Measurements from ENCODE around the gene POLR1A. TPM values are rescaled to one million over a fixed set of nuclear protein-coding genes. Genes with fewer than 3 reads are reported as not detected.

The POLR1A gene
- total RNA-seq = 59.8 to 64.4 TPM (median 61.6 TPM) in 3 replicates

DNA sequence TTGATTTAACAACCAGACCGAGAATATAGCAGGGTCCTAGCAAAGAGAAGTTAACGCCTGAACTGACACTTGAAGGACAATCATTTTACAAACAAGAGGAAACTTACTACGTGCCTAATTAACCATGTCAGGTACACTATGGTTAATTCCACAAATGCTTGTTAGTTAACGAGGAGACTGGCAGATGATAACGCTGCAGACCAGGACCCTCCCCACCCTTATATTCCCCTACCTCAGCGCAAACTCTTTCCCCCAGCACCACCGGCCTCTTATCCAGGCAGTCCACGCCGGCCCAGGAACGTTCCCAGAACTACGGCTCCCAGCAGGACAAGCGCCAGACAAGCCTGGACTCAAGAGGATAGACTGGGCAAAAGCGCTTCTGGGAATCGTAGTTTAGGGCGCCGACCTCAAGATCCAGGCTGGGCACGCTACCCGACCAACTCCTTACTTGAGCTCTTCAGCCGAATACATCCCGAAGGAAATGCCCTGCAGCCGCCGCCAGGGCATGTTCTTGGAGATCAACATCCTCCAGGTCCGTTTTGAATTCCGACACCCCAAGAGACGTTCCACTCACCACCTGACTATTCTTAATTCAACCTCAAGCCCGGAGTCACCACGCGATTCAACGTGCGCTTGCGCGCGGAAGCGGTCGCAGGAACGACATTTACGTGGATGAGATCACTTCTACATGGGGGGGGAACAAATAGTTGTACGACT lies at the start of gene POLR1A:
Gene POLR1A, minus strand, starts transcription at position 635 of the 717 bp plus-strand sequence. Its CDS starts 110 bp downstream, at position 525.
- H3K9me3 Mint-ChIP-seq = peaks cover 9% of the 10 kb centered on the region

DNA sequence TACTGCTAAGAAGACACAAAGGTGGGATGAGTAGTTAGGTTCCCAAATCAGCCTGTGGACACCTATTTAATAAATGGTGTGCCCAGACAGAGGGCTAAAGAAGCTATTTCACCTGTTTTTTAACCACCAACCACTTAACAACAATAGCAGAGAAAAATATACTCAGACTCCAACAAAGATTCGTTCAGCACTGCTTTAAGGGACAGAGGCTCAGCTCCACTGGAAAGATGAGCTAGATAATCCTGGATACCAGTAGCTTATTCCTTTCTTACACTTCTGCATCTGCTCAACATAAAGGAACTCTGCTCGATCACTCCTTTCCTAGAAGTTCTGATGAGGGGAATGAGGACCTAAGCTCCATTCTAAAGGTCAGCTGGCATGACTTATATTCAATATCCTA lies 44.8 kb upstream of the POLR1A start:
- Mint-ChIP-seq H3K4me1 (no peaks in the 10 kb centered on the region), H3K9me3 (no peaks in the 10 kb centered on the region), H3K27ac (no peak overlapping the region), H3K4me3 (no peak overlapping the region), H3K27me3 (ENCODE audit: low read depth) (no peaks in the 10 kb centered on the region), H3K36me3 (peaks cover 45% of the 10 kb centered on the region)
- DNase-seq (ENCODE audit: low spot score in 2 of 2, unreplicated experiment in 2 of 2) = no peak
- TF ChIP-seq, protein P1, sequence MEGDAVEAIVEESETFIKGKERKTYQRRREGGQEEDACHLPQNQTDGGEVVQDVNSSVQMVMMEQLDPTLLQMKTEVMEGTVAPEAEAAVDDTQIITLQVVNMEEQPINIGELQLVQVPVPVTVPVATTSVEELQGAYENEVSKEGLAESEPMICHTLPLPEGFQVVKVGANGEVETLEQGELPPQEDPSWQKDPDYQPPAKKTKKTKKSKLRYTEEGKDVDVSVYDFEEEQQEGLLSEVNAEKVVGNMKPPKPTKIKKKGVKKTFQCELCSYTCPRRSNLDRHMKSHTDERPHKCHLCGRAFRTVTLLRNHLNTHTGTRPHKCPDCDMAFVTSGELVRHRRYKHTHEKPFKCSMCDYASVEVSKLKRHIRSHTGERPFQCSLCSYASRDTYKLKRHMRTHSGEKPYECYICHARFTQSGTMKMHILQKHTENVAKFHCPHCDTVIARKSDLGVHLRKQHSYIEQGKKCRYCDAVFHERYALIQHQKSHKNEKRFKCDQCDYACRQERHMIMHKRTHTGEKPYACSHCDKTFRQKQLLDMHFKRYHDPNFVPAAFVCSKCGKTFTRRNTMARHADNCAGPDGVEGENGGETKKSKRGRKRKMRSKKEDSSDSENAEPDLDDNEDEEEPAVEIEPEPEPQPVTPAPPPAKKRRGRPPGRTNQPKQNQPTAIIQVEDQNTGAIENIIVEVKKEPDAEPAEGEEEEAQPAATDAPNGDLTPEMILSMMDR (IDR thresholded peaks at IDR 0.05; ENCODE audit: unreplicated experiment) = no peak

More for the DNA sequence above, at the start of gene POLR1A:
- DNase-seq (ENCODE audit: low spot score in 2 of 2, unreplicated experiment in 2 of 2) = peak; percentile 60 to 77
- H3K4me3 Mint-ChIP-seq = peak within 1 kb of the TSS; percentile 97
- TF ChIP-seq, protein P1 (IDR thresholded peaks at IDR 0.05; ENCODE audit: unreplicated experiment) = no peak
- no peaks in the 10 kb centered on the region for H3K27me3 Mint-ChIP-seq (ENCODE audit: low read depth)
- H3K4me1 Mint-ChIP-seq = peaks cover 31% of the 10 kb centered on the region
- H3K27ac Mint-ChIP-seq = peak within 1 kb of the TSS; percentile 100
- H3K36me3 Mint-ChIP-seq = peaks cover 25% of the 10 kb centered on the region

DNA sequence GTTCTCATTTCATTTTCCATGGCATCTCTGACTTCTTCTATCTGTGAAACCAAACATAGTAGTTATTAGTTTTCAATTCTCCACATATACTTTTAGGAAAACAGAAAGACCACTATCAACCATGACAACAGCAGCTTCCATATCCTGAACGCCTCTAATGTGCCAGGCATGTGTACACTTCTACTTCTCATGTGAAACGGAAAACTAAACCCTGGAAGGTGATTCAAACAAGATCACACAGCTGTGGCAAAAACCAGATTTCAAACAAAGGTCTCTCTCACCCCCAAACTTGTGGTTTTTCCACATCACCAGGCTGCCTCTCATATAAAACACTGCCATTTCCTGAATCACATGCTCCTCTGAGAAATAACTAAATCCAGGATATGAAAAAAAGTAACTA lies 42.1 kb upstream of the POLR1A start:
- Mint-ChIP-seq H3K36me3 (peaks cover 54% of the 10 kb centered on the region), H3K4me3 (no peak overlapping the region), H3K9me3 (no peaks in the 10 kb centered on the region), H3K27ac (no peak overlapping the region), H3K4me1 (no peaks in the 10 kb centered on the region), H3K27me3 (ENCODE audit: low read depth) (no peaks in the 10 kb centered on the region)
- no peak for DNase-seq (ENCODE audit: low spot score in 2 of 2, unreplicated experiment in 2 of 2)
- TF ChIP-seq, protein P1 (IDR thresholded peaks at IDR 0.05; ENCODE audit: unreplicated experiment) = no peak

DNA sequence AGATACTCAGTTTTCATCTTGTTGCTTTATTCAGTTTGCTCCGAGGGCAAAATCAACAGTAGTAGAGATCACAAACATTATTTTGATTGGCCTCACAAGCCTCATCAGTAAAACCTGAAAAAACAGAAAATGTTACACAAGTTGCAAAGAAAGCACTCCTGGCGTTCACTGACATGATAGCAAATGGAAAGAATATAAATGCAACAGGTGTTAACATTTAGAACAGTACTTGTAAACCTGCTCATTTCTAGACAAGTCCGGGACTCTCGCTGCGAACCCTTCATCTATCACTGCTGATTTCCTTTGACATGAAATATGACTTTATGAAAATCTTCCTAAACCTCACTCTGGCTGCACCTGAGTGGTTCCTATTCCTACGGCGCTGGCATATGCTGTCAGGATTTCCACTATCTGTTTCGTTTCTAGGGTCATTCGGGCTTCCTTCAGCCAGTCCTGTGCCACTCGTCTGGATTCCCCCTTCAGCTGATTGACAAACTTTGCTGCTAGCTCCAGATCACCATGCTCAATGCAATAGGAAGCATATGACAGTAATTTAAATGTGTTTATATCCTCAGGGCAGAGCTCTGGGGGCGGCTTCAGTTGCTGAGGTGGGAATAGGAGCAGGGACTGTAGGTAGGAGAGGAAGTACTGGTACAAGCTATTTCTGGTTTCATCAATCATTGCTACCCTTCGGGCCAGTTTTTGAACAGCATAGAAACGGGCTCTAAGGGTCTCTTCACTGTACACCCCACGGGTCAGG lies 38.4 kb upstream of the POLR1A start:
- Mint-ChIP-seq H3K4me3 (no peak overlapping the region), H3K9me3 (no peaks in the 10 kb centered on the region), H3K36me3 (peaks cover 54% of the 10 kb centered on the region), H3K27me3 (ENCODE audit: low read depth) (no peaks in the 10 kb centered on the region), H3K27ac (peak overlapping the region; percentile 21), H3K4me1 (no peaks in the 10 kb centered on the region)
- TF ChIP-seq, protein P1 (IDR thresholded peaks at IDR 0.05; ENCODE audit: unreplicated experiment) = no peak
- DNase-seq (ENCODE audit: low spot score in 2 of 2, unreplicated experiment in 2 of 2) = no peak

DNA sequence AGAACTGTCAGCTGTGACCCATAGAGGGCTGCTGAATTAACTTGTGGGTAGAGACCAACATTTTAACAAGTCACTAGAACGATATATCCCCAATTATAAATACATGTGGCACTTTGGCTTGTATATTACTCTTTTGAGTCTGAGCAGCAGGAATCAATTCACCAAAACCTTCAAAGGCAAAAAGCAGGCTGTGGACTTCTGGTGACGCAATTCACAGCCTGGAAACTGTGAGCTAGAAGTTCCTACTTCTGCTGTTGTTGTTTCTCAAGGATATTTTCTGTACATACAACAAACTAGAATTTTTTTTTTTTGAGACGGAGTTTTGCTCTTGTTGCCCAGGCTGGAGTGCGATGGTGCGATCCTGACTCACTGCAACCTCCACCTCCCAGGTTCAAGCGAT lies 37.6 kb upstream of the POLR1A start:
- no peak overlapping the region for H3K27ac Mint-ChIP-seq
- no peaks in the 10 kb centered on the region for H3K9me3 Mint-ChIP-seq
- H3K4me3 Mint-ChIP-seq = no peak overlapping the region
- TF ChIP-seq, protein P1 (IDR thresholded peaks at IDR 0.05; ENCODE audit: unreplicated experiment) = no peak
- peaks cover 58% of the 10 kb centered on the region for H3K36me3 Mint-ChIP-seq
- no peak for DNase-seq (ENCODE audit: low spot score in 2 of 2, unreplicated experiment in 2 of 2)
- no peaks in the 10 kb centered on the region for H3K4me1 Mint-ChIP-seq
- no peaks in the 10 kb centered on the region for H3K27me3 Mint-ChIP-seq (ENCODE audit: low read depth)

Data from mesothelial cell of epicardium (in vitro differentiated cells).